Head of caudate nucleus (tissue), 42 donors: ENCODE results near the gene ATP2A2.
"Not testable (repeated sequence)": the region's sequence is repeated elsewhere in the genome, so short reads cannot be mapped to it uniquely, and the experiment has no call there.

Experiments used
- DNase-seq, 42 donors: peaks; one replicate each; pipeline versions ENCODE4 v3.0.0 to v3.0.0-alpha.2; 2020 to 2021; ENCODE audit warnings: mixed read lengths in 7 of 42
- intact Hi-C: fragments of 100-400 bp; cut with DNase I; formaldehyde crosslinking; loops from one replicate; pipeline ENCODE4 v1.15.0; 2022

ATP2A2 gene

DNA sequence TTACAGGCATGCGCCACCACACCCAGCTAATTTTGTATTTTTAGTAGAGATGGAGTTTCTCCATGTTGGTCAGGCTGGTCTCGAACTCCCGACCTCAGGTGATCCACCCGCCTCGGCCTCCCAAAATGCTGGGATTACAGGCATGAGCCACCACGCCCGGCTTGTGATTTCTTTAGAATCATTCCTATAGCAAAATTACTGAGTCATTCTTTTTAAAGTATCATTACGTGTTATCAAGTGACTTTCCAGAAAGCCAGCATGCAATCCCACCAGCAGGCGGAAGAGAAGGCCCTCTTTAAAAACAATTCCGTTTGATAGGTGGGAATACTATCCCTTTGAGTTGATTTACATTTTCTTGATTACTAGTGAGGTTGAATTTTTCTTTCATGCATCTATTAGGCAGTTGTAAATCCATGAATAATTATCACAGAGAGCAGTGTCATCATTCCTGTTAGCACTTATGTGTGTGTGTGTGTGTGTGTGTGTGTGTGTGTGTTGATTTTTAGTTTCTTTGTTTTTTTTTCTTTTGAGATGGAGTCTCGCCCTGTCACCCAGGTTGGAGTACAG, 25.1 kb upstream of the ATP2A2 start:
- intact Hi-C loops: not testable (repeated sequence)
- peak in 2 of 42 donors; percentile 3 to 5 for DNase-seq

DNA sequence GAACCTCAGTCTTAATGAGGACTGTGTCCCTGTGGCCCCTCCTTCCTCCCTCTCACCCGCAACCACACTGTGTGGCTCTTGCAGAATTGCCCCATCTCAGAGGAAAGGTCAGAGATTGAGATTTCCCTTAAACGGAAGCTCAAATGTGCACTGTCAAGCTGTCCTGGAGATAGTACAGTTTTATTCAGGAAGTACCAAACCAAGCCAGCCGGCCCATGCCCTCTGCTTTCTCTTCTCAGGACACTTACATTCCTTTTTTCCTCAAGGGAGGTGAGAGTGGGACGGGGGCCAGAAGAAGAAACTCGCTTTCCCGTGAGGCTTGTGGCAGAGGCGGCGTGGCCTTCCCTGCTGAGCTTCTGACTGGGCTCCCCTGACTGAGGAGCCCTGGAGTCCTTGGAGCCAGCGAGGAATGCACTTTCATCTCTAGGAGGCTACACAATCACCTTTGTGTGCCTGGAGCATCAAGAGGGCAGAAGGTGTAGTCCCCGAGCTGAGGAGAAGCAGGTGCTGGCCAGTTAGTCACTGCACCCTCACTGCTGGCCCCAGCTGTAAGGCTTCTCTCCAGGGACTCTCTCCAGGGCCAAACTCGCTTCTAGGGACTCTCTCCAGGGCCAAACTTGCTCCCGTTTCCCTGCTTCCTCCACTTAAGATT, 24.1 kb upstream of the ATP2A2 start:
- intact Hi-C loops: no loop called here
- DNase-seq: peak in 10 of 42 donors; percentile 14 to 50 (median 30)

DNA sequence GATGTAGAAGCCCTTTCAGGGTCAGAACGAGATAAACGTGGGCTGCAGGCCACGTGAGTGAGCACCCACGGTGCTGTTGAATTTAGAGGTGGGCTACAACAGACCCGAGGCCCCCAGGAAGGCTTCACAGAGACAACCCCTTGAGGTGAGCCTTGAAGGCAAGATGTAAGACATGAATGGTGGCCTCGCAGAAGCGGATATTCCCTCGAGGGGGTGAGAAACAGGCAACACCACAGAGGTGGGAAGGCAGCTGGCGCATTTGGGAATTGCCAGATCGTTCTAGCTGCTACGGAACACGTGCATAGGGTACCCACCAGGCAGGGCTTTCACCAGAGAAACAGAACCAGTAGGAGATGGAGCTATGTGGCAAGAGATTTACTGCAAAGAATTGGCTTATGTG, 22.6 kb upstream of the ATP2A2 start:
- intact Hi-C loops: no loop called here
- DNase-seq: peak in 2 of 42 donors; percentile 8 to 15

- DNase-seq: peak in 2 of 42 donors; percentile 17 to 30
- intact Hi-C loops: no loop called here
Measured at GRCh38 chr12:110262442-110263388, 18.3 kb upstream of the ATP2A2 start.

DNA sequence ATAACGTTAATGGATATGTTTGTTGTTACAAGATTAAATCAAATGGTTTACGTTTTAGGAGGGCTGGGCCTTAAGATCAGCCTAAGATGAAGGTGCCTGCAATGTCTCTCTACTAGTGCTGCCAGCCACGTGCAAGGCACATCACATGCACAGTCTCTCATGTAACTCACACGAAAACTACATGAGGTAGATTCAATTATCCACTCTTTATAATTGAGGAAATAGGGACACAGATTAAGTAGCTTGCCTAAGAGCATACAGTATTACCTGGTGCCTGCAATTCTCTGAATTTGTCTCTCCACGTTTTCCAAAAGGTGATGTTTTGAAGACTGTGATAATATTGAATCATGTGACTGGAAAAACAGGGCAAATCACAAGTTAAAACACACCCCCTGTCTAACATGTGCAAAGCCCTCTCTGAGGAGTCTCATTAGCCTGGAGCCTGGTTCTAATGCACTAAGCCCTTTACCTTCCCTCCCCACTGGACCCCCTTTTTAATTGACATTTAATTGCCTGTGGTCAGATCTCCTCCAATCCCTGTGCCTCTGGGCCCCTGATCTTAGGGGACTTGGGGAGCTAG, 14.6 kb upstream of the ATP2A2 start:
- intact Hi-C loops: no loop called here
- peak in 1 of 42 donors; percentile 19 for DNase-seq

DNA sequence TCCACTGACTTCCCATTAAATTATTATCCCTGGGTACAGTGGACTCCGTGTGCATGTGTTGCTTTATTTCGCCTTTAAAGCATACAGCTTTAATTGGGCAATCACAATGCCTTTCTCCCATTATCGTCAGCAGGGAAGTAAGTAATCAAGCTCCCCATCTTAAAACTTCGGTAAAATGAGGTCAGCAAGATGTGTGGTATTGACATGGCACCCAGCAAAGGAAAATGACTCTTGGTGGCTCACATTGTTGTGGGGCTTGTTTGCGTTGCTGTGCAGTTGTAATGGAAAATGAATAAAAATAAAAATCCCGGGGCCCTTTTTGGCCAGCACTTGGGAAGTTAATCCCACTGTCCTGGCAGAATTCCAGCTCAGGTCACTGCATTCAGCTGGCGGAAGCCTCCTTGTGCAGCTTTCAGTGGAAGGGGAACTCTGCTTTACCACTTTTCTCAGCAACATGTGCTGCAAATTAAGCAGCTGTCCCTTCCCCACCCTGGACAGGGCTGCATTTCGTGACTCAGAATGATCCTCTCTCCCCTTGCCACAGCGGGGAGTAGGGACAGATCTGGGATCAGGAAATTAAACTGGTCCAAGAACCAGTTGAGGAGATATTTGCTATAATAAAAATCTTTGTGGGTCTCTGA, 13.9 kb upstream of the ATP2A2 start:
- peak in 5 of 42 donors; percentile 13 to 48 (median 36) for DNase-seq

DNA sequence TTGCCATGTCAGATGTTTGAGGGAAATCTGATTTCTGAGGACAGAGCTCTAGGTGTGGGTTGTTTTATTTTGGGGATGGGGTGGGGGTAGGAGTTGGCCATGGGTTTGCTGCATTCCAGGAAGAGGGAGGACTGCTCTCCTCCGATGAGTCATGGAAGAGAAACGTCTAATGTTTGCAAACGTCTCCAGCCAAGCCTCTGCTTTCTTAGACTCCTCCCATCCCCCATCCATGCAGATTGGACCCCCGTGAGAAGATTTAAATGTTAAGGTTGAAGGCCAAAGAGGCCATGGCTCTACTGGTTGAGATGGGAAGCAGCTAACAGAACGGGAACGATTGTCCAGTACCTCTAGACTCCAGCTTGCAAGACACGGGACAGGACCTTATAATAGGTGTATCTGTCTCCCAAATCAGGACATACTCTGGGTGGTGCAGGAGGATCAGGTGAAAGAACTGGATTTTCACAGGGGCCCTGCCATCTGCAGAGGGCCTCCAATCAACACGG, 11.4 kb upstream of the ATP2A2 start:
- intact Hi-C loops: no loop called here
- peak in 1 of 42 donors; percentile 1 for DNase-seq

More for the DNA sequence above, 13.9 kb upstream of the ATP2A2 start:
- intact Hi-C loops: no loop called here

- peak in 12 of 42 donors; percentile 1 to 62 (median 37) for DNase-seq
- intact Hi-C loops: no loop called here
Measured at GRCh38 chr12:110270125-110270962, 10.7 kb upstream of the ATP2A2 start.

DNA sequence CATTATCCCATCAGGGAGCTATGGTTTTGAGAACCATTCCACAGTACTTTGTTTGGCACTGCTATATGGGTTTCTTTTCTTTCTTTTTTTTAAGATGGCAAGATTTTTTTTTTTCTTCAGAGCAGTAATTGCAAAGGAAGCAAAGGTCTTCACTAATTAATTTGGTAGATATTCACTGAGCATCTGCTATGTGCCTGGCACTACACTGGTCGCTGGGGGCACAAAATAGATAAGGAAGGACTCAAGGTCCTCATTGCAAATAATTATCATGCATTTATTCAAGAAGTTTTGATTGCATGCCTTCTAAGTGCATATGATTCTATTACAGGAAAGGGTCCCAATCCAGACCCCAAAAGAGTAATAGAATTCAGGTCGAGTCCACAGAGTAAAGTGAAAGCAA, 10.0 kb upstream of the ATP2A2 start:
- DNase-seq: peak in 1 of 42 donors; percentile 5
- intact Hi-C loops: no loop called here

DNA sequence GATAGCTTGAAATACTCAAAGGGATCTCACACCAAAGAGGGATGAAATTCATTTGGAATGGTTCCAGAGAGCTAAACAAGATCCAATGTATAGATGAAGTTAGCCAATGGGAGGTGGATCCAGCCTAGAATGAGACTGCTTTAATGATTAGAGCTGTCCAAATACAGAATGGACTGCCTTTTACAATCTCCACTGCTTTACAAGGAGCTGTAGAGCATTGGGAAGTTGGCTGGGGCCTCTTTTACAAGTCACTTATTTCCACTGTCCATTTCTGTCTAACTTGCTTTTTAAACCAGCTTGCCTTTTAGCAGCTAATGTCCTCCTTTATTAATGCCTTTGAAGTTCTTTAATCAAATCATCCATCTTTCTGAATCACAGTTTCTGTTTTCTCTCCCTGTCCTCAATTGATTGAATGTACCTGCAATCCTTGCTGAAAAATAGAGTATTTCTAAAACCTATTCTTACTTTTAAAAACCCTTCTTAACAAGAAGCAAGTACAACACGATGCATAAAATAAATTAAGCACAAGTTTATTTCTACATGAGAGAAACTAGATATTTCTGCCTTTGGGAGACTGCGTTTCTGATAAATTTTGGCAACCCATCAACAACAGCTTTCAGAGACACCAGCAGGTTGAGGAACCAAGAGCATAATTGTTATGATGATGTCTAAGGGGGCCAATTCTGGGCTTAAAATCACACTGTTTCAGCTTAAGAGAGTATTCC, 3.4 kb upstream of the ATP2A2 start:
- no peak for DNase-seq
- intact Hi-C loops: loop anchor here (2.0 kb wide), 1 partner anchor 53 kb away; no protein-coding TSS in a partner anchor

DNA sequence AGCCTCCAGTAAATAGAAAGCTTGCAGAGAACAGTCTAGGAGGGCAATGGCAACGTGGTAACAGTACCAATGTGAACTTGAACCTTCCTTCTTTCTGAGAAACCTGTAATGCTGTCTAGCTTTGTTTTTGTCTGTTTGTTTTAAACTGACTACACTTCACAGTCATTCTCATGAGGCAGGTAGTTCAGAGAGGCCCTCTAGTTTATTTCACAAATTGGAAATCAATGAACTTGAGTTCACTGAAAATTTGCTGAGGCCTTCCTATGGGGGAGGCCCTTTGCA, 2.9 kb upstream of the ATP2A2 start:
- intact Hi-C loops: loop anchor here (2.0 kb wide), 1 partner anchor 53 kb away; no protein-coding TSS in a partner anchor
- no peak for DNase-seq

- no peak for DNase-seq
- intact Hi-C loops: loop anchor here (2.0 to 10.0 kb wide), 3 partner anchors 55 to 157 kb away; partner anchors contain the start of gene IFT81
Measured at GRCh38 chr12:110279566-110280375, 1.3 kb upstream of the ATP2A2 start.

- peak in 41 of 42 donors; percentile 33 to 84 (median 68) for DNase-seq
- intact Hi-C loops: loop anchor here (5.0 to 10.0 kb wide), 2 partner anchors 154 to 158 kb away; partner anchors contain the start of gene IFT81
Measured at GRCh38 chr12:110280392-110280778, 662 bp upstream of the ATP2A2 start.

DNA sequence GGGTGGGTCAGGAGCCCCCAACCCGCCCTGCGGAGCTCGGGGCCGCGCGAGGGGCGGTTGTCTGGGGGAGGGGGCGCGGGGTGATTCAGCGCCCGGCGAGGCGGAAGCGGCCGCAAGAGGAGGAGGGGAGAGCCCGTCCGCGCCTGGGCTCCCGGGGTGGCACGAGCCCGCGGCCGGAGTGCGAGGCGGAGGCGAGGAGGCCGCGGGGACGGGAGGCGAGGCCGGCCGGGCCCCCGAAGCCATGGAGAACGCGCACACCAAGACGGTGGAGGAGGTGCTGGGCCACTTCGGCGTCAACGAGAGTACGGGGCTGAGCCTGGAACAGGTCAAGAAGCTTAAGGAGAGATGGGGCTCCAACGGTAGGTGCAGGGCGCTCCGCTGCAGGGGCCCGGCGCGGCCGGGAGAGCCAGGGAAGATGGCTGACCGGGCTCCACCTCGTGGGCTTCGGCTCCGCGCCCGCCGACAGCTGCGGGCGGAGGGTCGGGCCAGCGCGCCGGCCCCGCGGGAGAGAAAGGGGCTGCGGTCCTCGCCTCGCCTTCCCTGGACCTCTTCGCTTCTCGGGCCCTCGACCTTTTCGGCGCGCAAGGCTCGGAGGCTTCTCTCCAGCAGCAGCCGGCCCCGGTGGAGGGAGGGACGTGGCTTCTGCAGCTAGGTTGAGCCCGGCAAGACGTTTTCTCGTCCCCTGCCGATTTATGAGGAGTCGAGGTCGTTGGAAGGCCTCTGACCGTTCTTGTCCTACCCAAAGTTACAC, 677 bp downstream of the ATP2A2 start:
- DNase-seq: peak in 38 of 42 donors; percentile 7 to 74 (median 46)
- intact Hi-C loops: loop anchor here (5.0 to 10.0 kb wide), 2 partner anchors 153 to 159 kb away; partner anchors contain the start of gene IFT81

DNA sequence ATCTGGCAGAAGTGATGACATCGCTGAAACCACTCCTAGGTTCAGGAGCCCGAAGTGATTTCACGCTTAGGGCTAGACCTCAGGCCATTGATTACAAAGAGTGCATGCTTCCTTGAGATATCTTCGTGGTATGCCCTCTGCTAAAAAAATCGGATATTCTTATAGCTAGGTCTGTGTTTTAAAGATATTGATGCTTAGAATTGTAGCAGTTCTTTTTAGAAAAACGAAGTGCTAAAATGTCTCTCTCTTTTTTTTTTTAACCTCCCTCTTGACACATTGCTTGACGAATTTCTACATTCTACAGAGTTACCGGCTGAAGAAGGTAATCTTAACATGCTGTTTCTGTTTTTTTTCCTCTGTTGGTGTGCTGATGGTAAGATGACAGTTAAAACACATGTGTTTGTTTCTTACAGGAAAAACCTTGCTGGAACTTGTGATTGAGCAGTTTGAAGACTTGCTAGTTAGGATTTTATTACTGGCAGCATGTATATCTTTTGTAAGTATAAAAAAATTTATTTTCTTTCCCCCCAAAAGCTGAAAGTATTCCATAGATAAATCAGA, 1.3 kb downstream of the ATP2A2 start:
- intact Hi-C loops: loop anchor here (5.0 to 10.0 kb wide), 2 partner anchors 152 to 160 kb away; partner anchors contain the start of gene IFT81
- no peak for DNase-seq
